ENCODE data around the gene ATF3. TPM values are rescaled to one million over a fixed set of nuclear protein-coding genes. Genes with fewer than 3 reads are reported as not detected.
A peak's percentile ranks its signal among the peaks of the same experiment; 100 is the strongest.
"Not testable (repeated sequence)": the region's sequence is repeated elsewhere in the genome, so short reads cannot be mapped to it uniquely, and the experiment has no call there.

The ATF3 gene
- total RNA-seq, 1 donor from 2014 or later, result 23.9 TPM

DNA sequence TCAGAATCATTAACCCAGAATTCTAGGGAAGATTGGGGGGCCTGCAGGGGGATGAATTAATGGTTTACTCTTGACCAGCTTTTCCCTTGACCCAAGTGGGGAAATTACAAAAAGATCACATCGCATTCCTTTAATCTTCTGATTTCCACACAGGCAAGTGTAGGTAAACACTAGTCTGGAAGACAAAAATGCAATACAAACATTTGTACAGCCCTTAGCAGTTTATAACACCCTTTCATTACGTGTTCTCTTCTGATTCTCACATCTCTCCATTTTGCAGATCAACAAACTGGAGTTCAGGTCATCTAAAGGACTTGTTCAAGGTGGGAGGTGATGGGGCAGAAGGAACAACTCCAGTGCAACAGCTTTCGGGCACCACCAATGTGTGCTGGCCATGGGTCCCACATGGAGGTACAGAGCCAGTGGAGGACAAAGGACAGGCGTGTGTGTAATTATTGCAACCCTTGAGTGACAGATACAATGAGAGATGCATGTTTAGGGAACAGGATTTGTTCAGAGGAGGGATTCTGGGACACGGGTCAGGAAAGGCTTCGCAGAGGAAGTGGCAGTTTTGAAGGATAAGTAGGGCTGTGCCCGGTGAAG, 20.4 kb downstream of the ATF3 start:
- Mint-ChIP-seq H3K27me3 (ENCODE audit: low read depth) (peaks cover 10% of the 10 kb centered on the region), H3K9me3 (no peaks in the 10 kb centered on the region), H3K4me3 (ENCODE audit: low read depth) (no peak overlapping the region), H3K4me1 (ENCODE audit: low read depth) (no peaks in the 10 kb centered on the region), H3K36me3 (ENCODE audit: low read depth) (no peaks in the 10 kb centered on the region), H3K27ac (no peak overlapping the region)
- DNase-seq (ENCODE audit: low spot score), result no peak
- intact Hi-C loops (cut with micrococcal nuclease), result no loop called here

- DNase-seq (ENCODE audit: low spot score), result no peak
- no peak overlapping the region for H3K4me3 Mint-ChIP-seq (ENCODE audit: low read depth)
- peaks cover 5% of the 10 kb centered on the region for H3K9me3 Mint-ChIP-seq
- H3K27ac Mint-ChIP-seq, result no peak overlapping the region
- intact Hi-C loops (cut with micrococcal nuclease), result no loop called here
- H3K4me1 Mint-ChIP-seq (ENCODE audit: low read depth), result no peaks in the 10 kb centered on the region
- H3K27me3 Mint-ChIP-seq (ENCODE audit: low read depth), result peaks cover 8% of the 10 kb centered on the region
- peaks cover 4% of the 10 kb centered on the region for H3K36me3 Mint-ChIP-seq (ENCODE audit: low read depth)
Measured at GRCh38 chr1:212629450-212630157, 21.0 kb downstream of the ATF3 start.

DNA sequence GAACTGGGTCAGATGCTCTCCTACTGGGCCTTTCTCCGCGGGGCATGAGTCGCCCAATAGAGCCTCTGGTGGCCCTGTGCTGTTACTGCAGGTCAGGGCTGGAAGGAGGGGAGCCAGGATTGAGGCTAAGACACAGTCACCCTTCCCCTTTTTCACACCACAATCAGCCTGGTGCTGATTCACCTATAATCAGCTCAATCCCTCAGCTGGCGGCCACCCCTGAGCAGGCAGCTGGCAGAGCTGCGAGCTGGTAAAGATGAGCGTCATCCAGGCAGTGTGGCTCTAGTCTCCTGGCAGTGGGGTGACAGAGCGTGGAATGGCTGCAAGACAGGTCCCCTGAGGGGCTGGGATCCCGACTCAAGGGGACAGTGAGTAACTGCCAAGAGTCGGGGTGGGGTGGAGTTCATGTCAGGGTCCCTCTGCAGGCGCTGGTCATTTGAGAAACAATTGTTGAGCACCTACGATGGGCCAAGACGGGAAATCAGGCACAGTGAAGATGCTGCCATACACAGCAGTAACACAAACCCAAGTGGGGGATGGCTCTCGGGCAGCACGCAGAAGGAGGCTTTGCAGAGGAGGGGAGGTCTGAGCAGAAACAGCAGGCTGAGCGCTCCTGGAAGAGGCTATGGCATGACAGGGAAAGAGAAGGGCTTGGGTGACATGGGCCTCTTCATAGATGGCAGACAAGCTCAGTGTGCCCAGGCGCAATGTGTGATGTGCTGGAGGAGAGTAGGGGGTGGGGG, 21.8 kb downstream of the ATF3 start:
- intact Hi-C loops (cut with micrococcal nuclease), result no loop called here
- peak; percentile 36 for DNase-seq (ENCODE audit: low spot score)
- Mint-ChIP-seq H3K9me3 (peaks cover 10% of the 10 kb centered on the region), H3K27me3 (ENCODE audit: low read depth) (peaks cover 8% of the 10 kb centered on the region), H3K4me1 (ENCODE audit: low read depth) (peaks cover 7% of the 10 kb centered on the region), H3K4me3 (ENCODE audit: low read depth) (no peak overlapping the region), H3K27ac (no peak overlapping the region), H3K36me3 (ENCODE audit: low read depth) (peaks cover 7% of the 10 kb centered on the region)

GRCh38 chr1:212633161-212633560, 24.6 kb downstream of the ATF3 start:
- H3K36me3 Mint-ChIP-seq (ENCODE audit: low read depth), result peaks cover 7% of the 10 kb centered on the region
- peaks cover 31% of the 10 kb centered on the region for H3K4me1 Mint-ChIP-seq (ENCODE audit: low read depth)
- H3K27ac Mint-ChIP-seq, result no peak overlapping the region
- intact Hi-C loops (cut with micrococcal nuclease), result no loop called here
- no peak for DNase-seq (ENCODE audit: low spot score)
- H3K9me3 Mint-ChIP-seq, result peaks cover 10% of the 10 kb centered on the region
- H3K27me3 Mint-ChIP-seq (ENCODE audit: low read depth), result peaks cover 2% of the 10 kb centered on the region
- H3K4me3 Mint-ChIP-seq (ENCODE audit: low read depth), result no peak overlapping the region

DNA sequence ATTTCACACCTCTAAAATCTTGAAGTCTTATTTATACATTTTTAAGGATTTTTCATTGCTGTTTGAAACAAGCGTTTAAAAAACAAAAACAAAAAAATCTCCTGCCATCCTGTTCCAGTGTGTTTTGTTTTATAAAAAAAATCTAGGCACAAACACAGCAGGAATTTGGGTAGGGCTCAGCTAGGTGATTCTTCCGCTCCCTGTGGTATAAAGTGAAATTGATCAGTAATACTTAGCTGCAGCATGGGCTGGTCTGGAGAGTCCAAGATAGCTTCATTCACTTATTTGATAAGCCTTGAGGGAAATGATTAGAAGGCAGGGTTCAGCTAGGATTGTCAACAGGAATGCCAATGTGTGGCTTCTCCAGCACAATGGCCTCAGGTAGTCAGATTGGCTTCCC, 25.7 kb downstream of the ATF3 start:
- H3K4me3 Mint-ChIP-seq (ENCODE audit: low read depth), result no peak overlapping the region
- H3K27me3 Mint-ChIP-seq (ENCODE audit: low read depth), result peaks cover 6% of the 10 kb centered on the region

DNA sequence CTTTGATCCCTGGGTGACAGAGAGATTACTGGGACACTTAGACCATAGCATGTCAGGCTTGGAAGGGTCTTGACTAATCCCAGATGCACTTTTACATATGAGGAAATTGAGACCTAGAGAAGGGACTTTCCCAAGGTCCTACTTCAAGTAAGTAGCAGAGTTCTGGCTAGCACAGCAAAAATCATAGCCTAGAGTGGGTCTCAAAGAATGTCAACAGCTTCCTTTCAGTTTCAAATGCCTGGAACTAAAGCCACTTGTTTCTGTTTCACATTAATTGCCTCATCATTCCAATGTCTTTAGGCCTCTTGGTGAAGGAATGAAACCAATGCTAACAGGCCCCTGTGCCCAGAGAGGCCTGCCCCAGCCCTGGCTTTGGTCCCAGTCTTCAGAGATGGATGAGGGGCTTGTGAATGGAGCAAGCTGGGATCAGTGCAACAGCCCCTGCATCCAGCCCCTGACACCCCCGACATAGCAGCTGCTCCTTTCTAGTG, 26.6 kb downstream of the ATF3 start:
- intact Hi-C loops (cut with micrococcal nuclease), result no loop called here
- Mint-ChIP-seq H3K27ac (peak overlapping the region; percentile 21), H3K9me3 (peaks cover 10% of the 10 kb centered on the region), H3K36me3 (ENCODE audit: low read depth) (peaks cover 7% of the 10 kb centered on the region), H3K4me1 (ENCODE audit: low read depth) (peaks cover 33% of the 10 kb centered on the region), H3K27me3 (ENCODE audit: low read depth) (peaks cover 13% of the 10 kb centered on the region), H3K4me3 (ENCODE audit: low read depth) (no peak overlapping the region)
- no peak for DNase-seq (ENCODE audit: low spot score)

More for the DNA sequence above, 25.7 kb downstream of the ATF3 start:
- DNase-seq (ENCODE audit: low spot score), result no peak
- intact Hi-C loops (cut with micrococcal nuclease), result no loop called here
- peaks cover 10% of the 10 kb centered on the region for H3K9me3 Mint-ChIP-seq
- H3K36me3 Mint-ChIP-seq (ENCODE audit: low read depth), result peaks cover 7% of the 10 kb centered on the region
- H3K27ac Mint-ChIP-seq, result no peak overlapping the region
- peaks cover 33% of the 10 kb centered on the region for H3K4me1 Mint-ChIP-seq (ENCODE audit: low read depth)

- H3K4me3 Mint-ChIP-seq (ENCODE audit: low read depth), result no peak overlapping the region
- peaks cover 7% of the 10 kb centered on the region for H3K36me3 Mint-ChIP-seq (ENCODE audit: low read depth)
- peaks cover 20% of the 10 kb centered on the region for H3K27me3 Mint-ChIP-seq (ENCODE audit: low read depth)
- peaks cover 14% of the 10 kb centered on the region for H3K9me3 Mint-ChIP-seq
- H3K4me1 Mint-ChIP-seq (ENCODE audit: low read depth), result peaks cover 33% of the 10 kb centered on the region
- DNase-seq (ENCODE audit: low spot score), result no peak
- no peak overlapping the region for H3K27ac Mint-ChIP-seq
- intact Hi-C loops (cut with micrococcal nuclease), result no loop called here
Measured at GRCh38 chr1:212637902-212638301, 29.3 kb downstream of the ATF3 start.

- Mint-ChIP-seq H3K4me3 (ENCODE audit: low read depth) (no peak overlapping the region), H3K4me1 (ENCODE audit: low read depth) (peaks cover 33% of the 10 kb centered on the region), H3K27ac (no peak overlapping the region), H3K9me3 (peaks cover 14% of the 10 kb centered on the region), H3K27me3 (ENCODE audit: low read depth) (peaks cover 21% of the 10 kb centered on the region), H3K36me3 (ENCODE audit: low read depth) (peaks cover 7% of the 10 kb centered on the region)
- no peak for DNase-seq (ENCODE audit: low spot score)
- intact Hi-C loops (cut with micrococcal nuclease), result no loop called here
Measured at GRCh38 chr1:212638492-212639151, 30.1 kb downstream of the ATF3 start.

- intact Hi-C loops (cut with micrococcal nuclease); H3K9me3 Mint-ChIP-seq; H3K4me3 Mint-ChIP-seq (ENCODE audit: low read depth); DNase-seq (ENCODE audit: low spot score); H3K27ac Mint-ChIP-seq; H3K36me3 Mint-ChIP-seq (ENCODE audit: low read depth): not testable (repeated sequence)
- Mint-ChIP-seq H3K27me3 (ENCODE audit: low read depth) (peaks cover 20% of the 10 kb centered on the region), H3K4me1 (ENCODE audit: low read depth) (peaks cover 33% of the 10 kb centered on the region)
Measured at GRCh38 chr1:212639524-212639923, 31.0 kb downstream of the ATF3 start.

DNA sequence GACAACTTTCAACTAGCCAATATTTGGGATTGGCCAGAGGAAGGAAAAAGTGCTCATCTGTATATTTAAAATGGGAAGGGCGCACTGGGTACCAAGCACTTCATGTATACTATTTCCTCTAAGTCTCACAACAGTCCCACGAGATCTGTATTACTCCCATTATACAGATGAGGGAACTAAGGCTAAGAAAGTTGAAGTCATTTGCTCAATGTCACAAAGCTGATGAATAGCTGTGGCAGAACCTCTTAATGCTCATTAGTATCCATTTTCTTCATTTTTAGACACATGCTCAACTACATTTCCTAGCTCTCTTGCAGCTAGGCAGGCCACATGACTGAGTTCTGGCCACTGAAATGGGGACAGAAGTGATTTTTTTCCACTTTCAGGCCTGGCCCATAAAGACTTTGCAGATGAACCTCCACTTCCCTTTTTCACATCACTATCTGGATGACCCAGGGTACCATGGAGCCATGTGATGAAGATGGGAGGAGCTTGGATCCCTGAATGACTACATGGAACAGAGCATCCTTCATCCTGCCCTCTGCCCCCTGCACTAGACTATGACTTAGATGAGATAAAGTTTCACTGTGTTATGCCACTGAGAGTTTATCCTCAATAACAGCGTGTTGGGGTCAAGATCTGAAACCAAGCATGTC, 31.8 kb downstream of the ATF3 start:
- H3K36me3 Mint-ChIP-seq (ENCODE audit: low read depth), result no peaks in the 10 kb centered on the region
- H3K27ac Mint-ChIP-seq, result no peak overlapping the region
- no peak for DNase-seq (ENCODE audit: low spot score)
- peaks cover 4% of the 10 kb centered on the region for H3K9me3 Mint-ChIP-seq
- no peak overlapping the region for H3K4me3 Mint-ChIP-seq (ENCODE audit: low read depth)
- H3K27me3 Mint-ChIP-seq (ENCODE audit: low read depth), result peaks cover 23% of the 10 kb centered on the region
- intact Hi-C loops (cut with micrococcal nuclease), result no loop called here
- peaks cover 26% of the 10 kb centered on the region for H3K4me1 Mint-ChIP-seq (ENCODE audit: low read depth)

DNA sequence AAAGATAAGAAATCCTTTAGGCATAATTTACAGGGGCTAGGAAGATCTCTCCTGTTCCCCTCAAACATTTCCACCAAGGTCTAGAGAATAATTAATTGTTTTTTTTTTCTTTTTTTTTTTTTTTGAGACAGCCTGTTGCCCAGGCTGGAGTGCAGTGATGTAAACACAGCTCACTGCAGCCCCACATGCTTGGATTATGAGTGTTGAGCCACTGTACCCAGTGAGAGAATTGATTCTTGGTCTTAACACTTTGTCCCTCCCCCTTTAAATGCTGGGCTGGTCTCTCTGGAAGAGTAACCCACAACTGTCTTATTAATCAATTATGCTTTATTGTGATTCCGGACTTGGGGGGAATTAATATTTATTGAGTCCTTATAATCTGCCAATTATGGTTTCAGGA, 33.4 kb downstream of the ATF3 start:
- no peak for DNase-seq (ENCODE audit: low spot score)
- H3K36me3 Mint-ChIP-seq (ENCODE audit: low read depth), result no peaks in the 10 kb centered on the region
- H3K4me3 Mint-ChIP-seq (ENCODE audit: low read depth), result no peak overlapping the region
- H3K4me1 Mint-ChIP-seq (ENCODE audit: low read depth), result peaks cover 10% of the 10 kb centered on the region
- H3K9me3 Mint-ChIP-seq, result peaks cover 4% of the 10 kb centered on the region
- intact Hi-C loops (cut with micrococcal nuclease), result no loop called here
- H3K27ac Mint-ChIP-seq, result no peak overlapping the region
- peaks cover 27% of the 10 kb centered on the region for H3K27me3 Mint-ChIP-seq (ENCODE audit: low read depth)

GRCh38 chr1:212643877-212644276, 35.3 kb downstream of the ATF3 start:
- Mint-ChIP-seq H3K36me3 (ENCODE audit: low read depth) (no peaks in the 10 kb centered on the region), H3K4me3 (ENCODE audit: low read depth) (no peak overlapping the region), H3K9me3 (peaks cover 4% of the 10 kb centered on the region), H3K4me1 (ENCODE audit: low read depth) (no peaks in the 10 kb centered on the region), H3K27me3 (ENCODE audit: low read depth) (peaks cover 30% of the 10 kb centered on the region), H3K27ac (no peak overlapping the region)
- intact Hi-C loops (cut with micrococcal nuclease), result no loop called here
- DNase-seq (ENCODE audit: low spot score), result no peak
